Breast epithelium (tissue), 4 donors: Measurements from ENCODE around the gene PLXNA4. TPM values are rescaled to one million over a fixed set of nuclear protein-coding genes. Genes with fewer than 3 reads are reported as not detected.

ENCODE experiments used
- DNase-seq, 2 donors: peaks; one replicate each; pipeline ENCODE4 v3.0.0-alpha.2; 2019; ENCODE audit warnings: low spot score in 2 of 2
- H3K27ac ChIP-seq, 2 donors: fragments of 200-600 bp; sonication (generic) in 1 of 2; one replicate each; pipeline ENCODE4 v1.5.1; 2016 to 2019; ENCODE audit warnings: mild to moderate bottlenecking in 1 of 2
- H3K27me3 ChIP-seq, 2 donors: fragments of 200-600 bp; sonication (generic) in 1 of 2; one replicate each; pipeline versions ENCODE4 v1.5.1 to v1.6.0; 2017 to 2019; ENCODE audit warnings: control low read depth in 1 of 2, mild to moderate bottlenecking in 1 of 2
- H3K36me3 ChIP-seq: fragments of 200-600 bp; one replicate; pipeline ENCODE4 v1.5.1; 2019
- H3K4me1 ChIP-seq, 2 donors: fragments of 200-600 bp; sonication (generic); one replicate each; pipeline ENCODE4 v1.5.1; 2016 to 2019; ENCODE audit warnings: control low read depth in 1 of 2
- H3K4me3 ChIP-seq, 3 donors: fragments of 200-600 bp; sonication (generic); 1 replicate in 2 of 3; 2 replicates in 1 of 3; pipeline ENCODE4 v1.5.1; 2016 to 2019; ENCODE audit warnings: mild to moderate bottlenecking in 3 of 3, moderate library complexity in 2 of 3
- H3K9me3 ChIP-seq, 2 donors: fragments of 200-600 bp; sonication (generic) in 1 of 2; one replicate each; pipeline ENCODE4 v1.5.1; 2016 to 2019; ENCODE audit warnings: control low read depth in 1 of 2
- CTCF ChIP-seq, 3 donors: fragments of 450-650 bp; IDR thresholded peaks; one replicate each; pipeline ENCODE4 v1.5.1; 2016 to 2017; ENCODE audit warnings: antibody characterized with exemption in 3 of 3, mild to moderate bottlenecking in 3 of 3, moderate library complexity in 3 of 3
- POLR2A ChIP-seq: fragments of 450-650 bp; IDR thresholded peaks from one replicate; pipeline ENCODE4 v1.6.1; 2016; ENCODE audit warnings: antibody characterized with exemption, mild to moderate bottlenecking, moderate library complexity
- POLR2AphosphoS5 ChIP-seq, 3 donors: sonication (generic); formaldehyde crosslinking; IDR thresholded peaks; one replicate each; pipeline ENCODE4 v1.6.1; 2017; ENCODE audit warnings: antibody characterized with exemption in 3 of 3
- intact Hi-C: fragments of 100-400 bp; cut with DNase I; formaldehyde crosslinking; loops from one replicate; pipeline ENCODE4 v1.15.1; 2023; ENCODE audit warnings: low total_unique reads
- total RNA-seq, 3 donors: library from RNA; depleted of rRNA; stranded (reverse); fragments of >200 nt; gene quantifications; one replicate each; pipeline ENCODE4 v1.1.0, GENCODE V29; 2016

Gene PLXNA4
- total RNA-seq, 3 donors from 2014 or later: 7.2 to 32.5 (median 26.2) TPM

GRCh38 chr7:132580717-132581285 is 4.5 kb upstream of the PLXNA4 start:
- Histone ChIP-seq H3K4me1 (no peaks in the 10 kb centered on the region), H3K27ac (no peak overlapping the region), H3K27me3 (peaks cover 0 to 16% of the 10 kb centered on the region in 2 donors), H3K9me3 (no peaks in the 10 kb centered on the region), H3K36me3 (no peaks in the 10 kb centered on the region), H3K4me3 (no peak overlapping the region)
- TF ChIP-seq CTCF (IDR thresholded peaks at IDR 0.05) (peak; percentile 29 to 78 (median 66)), POLR2A (no peak)
- peak; percentile 27 to 63 for DNase-seq
- intact Hi-C loops: no loop called here

- no peaks in the 10 kb centered on the region for H3K4me1 ChIP-seq
- H3K36me3 ChIP-seq: no peaks in the 10 kb centered on the region
- intact Hi-C loops: no loop called here
- H3K9me3 ChIP-seq: no peaks in the 10 kb centered on the region
- H3K4me3 ChIP-seq: no peak overlapping the region
- no peak for DNase-seq
- H3K27ac ChIP-seq: no peak overlapping the region
- peaks cover 0 to 21% of the 10 kb centered on the region in 2 donors for H3K27me3 ChIP-seq
- TF ChIP-seq POLR2A: no peak
- TF ChIP-seq POLR2AphosphoS5 (IDR thresholded peaks at IDR 0.05): no peak
- no peak for TF ChIP-seq CTCF (IDR thresholded peaks at IDR 0.05)
These were observed 4.0 kb upstream of the PLXNA4 start for GRCh38 chr7:132580277-132580676.

GRCh38 chr7:132579260-132579899 is 3.1 kb upstream of the PLXNA4 start:
- Histone ChIP-seq H3K4me1 (no peaks in the 10 kb centered on the region), H3K9me3 (no peaks in the 10 kb centered on the region), H3K27ac (no peak overlapping the region), H3K27me3 (peaks cover 0 to 30% of the 10 kb centered on the region in 2 donors), H3K36me3 (no peaks in the 10 kb centered on the region), H3K4me3 (no peak overlapping the region)
- intact Hi-C loops: loop anchor here (10.0 kb wide), 1 partner anchor 255 kb away; no protein-coding TSS in a partner anchor
- TF ChIP-seq POLR2A (no peak), POLR2AphosphoS5 (IDR thresholded peaks at IDR 0.05) (no peak), CTCF (IDR thresholded peaks at IDR 0.05) (no peak)
- DNase-seq: no peak

- DNase-seq: no peak
- H3K4me1 ChIP-seq: no peaks in the 10 kb centered on the region
- no peak overlapping the region for H3K27ac ChIP-seq
- intact Hi-C loops: loop anchor here (10.0 kb wide), 1 partner anchor 254 kb away; no protein-coding TSS in a partner anchor
- H3K27me3 ChIP-seq: peaks cover 0 to 35% of the 10 kb centered on the region in 2 donors
- TF ChIP-seq POLR2AphosphoS5 (IDR thresholded peaks at IDR 0.05) (no peak), POLR2A (no peak), CTCF (IDR thresholded peaks at IDR 0.05) (no peak)
- H3K9me3 ChIP-seq: no peaks in the 10 kb centered on the region
- H3K4me3 ChIP-seq: no peak overlapping the region
- H3K36me3 ChIP-seq: no peaks in the 10 kb centered on the region
These were observed 2.6 kb upstream of the PLXNA4 start for GRCh38 chr7:132578826-132579225.

GRCh38 chr7:132578050-132578370 is 1.7 kb upstream of the PLXNA4 start:
- Histone ChIP-seq H3K4me3 (no peak overlapping the region), H3K36me3 (no peaks in the 10 kb centered on the region), H3K27me3 (peaks cover 0 to 44% of the 10 kb centered on the region in 2 donors), H3K27ac (no peak overlapping the region), H3K4me1 (no peaks in the 10 kb centered on the region), H3K9me3 (no peaks in the 10 kb centered on the region)
- intact Hi-C loops: loop anchor here (10.0 kb wide), 1 partner anchor 253 kb away; no protein-coding TSS in a partner anchor
- DNase-seq: no peak
- TF ChIP-seq POLR2AphosphoS5 (IDR thresholded peaks at IDR 0.05): no peak
- no peak for TF ChIP-seq CTCF (IDR thresholded peaks at IDR 0.05)
- no peak for TF ChIP-seq POLR2A
